Loucy (cell line): ENCODE results near the gene CREB1.

ENCODE experiments used
- H2AFZ ChIP-seq: fragments of 200-600 bp; sonication (generic); 2 replicates; pipeline ENCODE4 v1.6.0; 2016; ENCODE audit warnings: antibody characterized with exemption, mild to moderate bottlenecking, low read length, moderate library complexity
- H3F3A ChIP-seq: fragments of 200-600 bp; 2 replicates; pipeline ENCODE4 v1.6.0; 2016; ENCODE audit warnings: antibody characterized with exemption, low read depth, mild to moderate bottlenecking
- H3K27me3 ChIP-seq: fragments of 200-600 bp; sonication (generic); 2 replicates; pipeline ENCODE4 v1.6.1; 2014; ENCODE audit warnings: low read length, mild to moderate bottlenecking; ENCODE audit not compliant: insufficient read depth, poor library complexity, severe bottlenecking
- H3K36me3 ChIP-seq: fragments of 200-600 bp; sonication (generic); 2 replicates; pipeline ENCODE4 v1.6.1; 2016; ENCODE audit warnings: low read length; ENCODE audit not compliant: insufficient read depth
- H3K4me1 ChIP-seq: fragments of 200-600 bp; sonication (generic); 2 replicates; pipeline ENCODE4 v1.5.1; 2014; ENCODE audit warnings: low read length, mild to moderate bottlenecking; ENCODE audit not compliant: insufficient read depth, poor library complexity, severe bottlenecking
- H3K4me2 ChIP-seq: fragments of 200-600 bp; sonication (generic); 2 replicates; pipeline ENCODE4 v1.6.0; 2014; ENCODE audit warnings: antibody characterized with exemption, low read length, low read depth, mild to moderate bottlenecking; ENCODE audit not compliant: poor library complexity, severe bottlenecking
- H3K4me3 ChIP-seq: fragments of 200-600 bp; sonication (generic); 2 replicates; pipeline ENCODE4 v1.5.1; 2014; ENCODE audit warnings: low read length, mild to moderate bottlenecking, mixed read lengths; ENCODE audit not compliant: poor library complexity, severe bottlenecking
- H3K79me2 ChIP-seq: fragments of 200-600 bp; sonication (generic); 2 replicates; pipeline ENCODE4 v1.6.1; 2014; ENCODE audit warnings: low read length; ENCODE audit not compliant: insufficient read depth
- H3K9ac ChIP-seq: fragments of 200-600 bp; sonication (generic); 2 replicates; pipeline ENCODE4 v1.6.0; 2014; ENCODE audit warnings: mild to moderate bottlenecking, low read depth, low read length, moderate library complexity; ENCODE audit not compliant: poor library complexity, severe bottlenecking
- H3K9me2 ChIP-seq: fragments of 200-600 bp; sonication (generic); replicated peaks from 2 replicates; pipeline ENCODE4 v1.6.1; 2016; ENCODE audit warnings: low read depth, low read length, mixed read lengths
- H3K9me3 ChIP-seq: fragments of 200-600 bp; sonication (generic); 2 replicates; pipeline ENCODE4 v1.6.1; 2014; ENCODE audit warnings: mild to moderate bottlenecking, antibody characterized with exemption, low read length, low read depth; ENCODE audit not compliant: insufficient read depth
- H4K20me1 ChIP-seq: fragments of 200-600 bp; sonication (generic); 2 replicates; pipeline ENCODE4 v1.6.0; 2014; ENCODE audit warnings: antibody characterized with exemption, low read length, mild to moderate bottlenecking; ENCODE audit not compliant: insufficient read depth, poor library complexity, severe bottlenecking
- EZH2phosphoT487 ChIP-seq: fragments of 200-600 bp; IDR thresholded peaks from 2 replicates; pipeline ENCODE4 v1.6.1; 2018; ENCODE audit warnings: antibody characterized with exemption, mild to moderate bottlenecking, moderate library complexity, borderline replicate concordance
- TF ChIP-seq, protein P1 (sequence below): fragments of 200-600 bp; sonication (generic); conservative IDR thresholded peaks from 2 replicates; pipeline ENCODE4 v1.5.1; 2014; ENCODE audit warnings: mild to moderate bottlenecking, antibody characterized with exemption, low read length

CREB1 gene

DNA sequence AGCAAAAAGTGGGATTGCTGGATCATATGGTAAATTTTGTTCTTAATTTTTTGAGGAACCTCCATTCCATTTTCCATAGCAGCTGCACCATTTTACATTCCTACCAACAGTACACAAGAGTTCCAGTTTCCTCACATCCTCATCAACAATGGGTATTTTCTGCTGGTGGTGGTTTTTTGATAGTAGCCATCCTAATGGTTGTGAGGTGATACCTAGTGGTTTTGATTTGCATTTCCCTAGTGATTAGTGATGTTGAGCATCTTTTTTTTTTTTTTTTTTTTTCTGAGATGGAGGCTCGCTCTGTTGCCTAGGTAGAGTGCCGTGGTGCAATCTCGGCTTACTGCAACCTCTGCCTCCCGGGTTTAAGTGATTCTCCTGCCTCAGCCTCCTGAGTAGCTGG is 65.0 kb downstream of the CREB1 start:
- H3K36me3 ChIP-seq: peaks cover 73% of the 10 kb centered on the region
- no peak overlapping the region for H3K9ac ChIP-seq
- H3K4me3 ChIP-seq: no peak overlapping the region
- H2AFZ ChIP-seq: no peak overlapping the region
- H4K20me1 ChIP-seq: no peaks in the 10 kb centered on the region
- no peaks in the 10 kb centered on the region for H3K27me3 ChIP-seq
- TF ChIP-seq EZH2phosphoT487: no peak
- TF ChIP-seq, protein P1, sequence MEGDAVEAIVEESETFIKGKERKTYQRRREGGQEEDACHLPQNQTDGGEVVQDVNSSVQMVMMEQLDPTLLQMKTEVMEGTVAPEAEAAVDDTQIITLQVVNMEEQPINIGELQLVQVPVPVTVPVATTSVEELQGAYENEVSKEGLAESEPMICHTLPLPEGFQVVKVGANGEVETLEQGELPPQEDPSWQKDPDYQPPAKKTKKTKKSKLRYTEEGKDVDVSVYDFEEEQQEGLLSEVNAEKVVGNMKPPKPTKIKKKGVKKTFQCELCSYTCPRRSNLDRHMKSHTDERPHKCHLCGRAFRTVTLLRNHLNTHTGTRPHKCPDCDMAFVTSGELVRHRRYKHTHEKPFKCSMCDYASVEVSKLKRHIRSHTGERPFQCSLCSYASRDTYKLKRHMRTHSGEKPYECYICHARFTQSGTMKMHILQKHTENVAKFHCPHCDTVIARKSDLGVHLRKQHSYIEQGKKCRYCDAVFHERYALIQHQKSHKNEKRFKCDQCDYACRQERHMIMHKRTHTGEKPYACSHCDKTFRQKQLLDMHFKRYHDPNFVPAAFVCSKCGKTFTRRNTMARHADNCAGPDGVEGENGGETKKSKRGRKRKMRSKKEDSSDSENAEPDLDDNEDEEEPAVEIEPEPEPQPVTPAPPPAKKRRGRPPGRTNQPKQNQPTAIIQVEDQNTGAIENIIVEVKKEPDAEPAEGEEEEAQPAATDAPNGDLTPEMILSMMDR: no peak
- H3K4me1 ChIP-seq: no peaks in the 10 kb centered on the region
- no peak overlapping the region for H3K4me2 ChIP-seq
- no peaks in the 10 kb centered on the region for H3K9me2 ChIP-seq
- H3K9me3 ChIP-seq: peaks cover 15% of the 10 kb centered on the region; the same call in 1 of the 2 replicates
- no peaks in the 10 kb centered on the region for H3F3A ChIP-seq
- 0 out of 2 replicates have a peak, but pooled peaks cover 3% of the 10 kb centered on the region for H3K79me2 ChIP-seq

DNA sequence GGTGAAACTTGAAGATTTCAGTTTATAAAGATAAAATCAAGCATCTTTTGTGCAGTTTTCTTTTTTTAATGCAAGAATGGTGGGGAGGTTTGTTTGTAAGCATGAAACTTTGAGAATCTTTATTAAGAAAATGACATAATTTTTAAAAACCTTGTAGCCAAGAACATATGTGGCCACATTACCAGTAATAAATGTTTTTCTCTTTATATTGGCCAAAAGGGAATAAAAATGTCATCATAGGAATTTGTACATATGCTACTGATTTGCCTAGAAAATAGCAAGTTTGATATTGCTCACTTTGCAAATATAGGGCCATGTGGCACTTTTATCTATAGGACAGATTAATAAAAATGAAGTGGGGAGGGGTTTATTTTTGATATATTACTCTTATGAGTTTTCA is 69.9 kb downstream of the CREB1 start:
- Histone ChIP-seq H3K9ac (no peak overlapping the region), H3F3A (0 out of 2 replicates have a peak, but pooled peaks cover 3% of the 10 kb centered on the region), H3K27me3 (no peaks in the 10 kb centered on the region), H3K9me2 (no peaks in the 10 kb centered on the region), H3K9me3 (no peaks in the 10 kb centered on the region), H3K4me2 (no peak overlapping the region), H2AFZ (no peak overlapping the region), H4K20me1 (no peaks in the 10 kb centered on the region), H3K4me3 (no peak overlapping the region), H3K4me1 (no peaks in the 10 kb centered on the region), H3K36me3 (peaks cover 32% of the 10 kb centered on the region), H3K79me2 (0 out of 2 replicates have a peak, but pooled peaks cover 2% of the 10 kb centered on the region)
- TF ChIP-seq, protein P1: no peak
- TF ChIP-seq EZH2phosphoT487: no peak

DNA sequence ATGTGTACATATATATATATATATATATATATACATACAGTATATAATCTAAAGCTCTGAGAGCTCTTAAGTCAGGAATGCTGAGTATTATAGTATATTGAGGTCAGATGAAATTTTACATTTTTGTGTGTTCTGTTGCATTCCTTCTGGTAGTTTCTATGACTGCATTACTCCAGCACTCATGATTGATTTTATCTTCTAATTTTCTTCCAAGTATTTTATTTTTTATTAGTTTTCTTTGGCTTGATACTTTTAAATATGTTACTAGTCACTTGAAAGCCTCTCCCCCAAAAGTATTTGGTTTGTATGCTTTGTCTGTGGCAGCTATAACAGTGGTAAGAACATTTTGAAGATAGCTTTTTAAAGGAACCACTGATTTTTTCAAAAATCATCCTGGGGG is 70.5 kb downstream of the CREB1 start:
- Histone ChIP-seq H3K4me3 (no peak overlapping the region), H3K9ac (no peak overlapping the region), H3F3A (0 out of 2 replicates have a peak, but pooled peaks cover 3% of the 10 kb centered on the region), H3K9me2 (no peaks in the 10 kb centered on the region), H2AFZ (no peak overlapping the region), H4K20me1 (no peaks in the 10 kb centered on the region), H3K9me3 (no peaks in the 10 kb centered on the region), H3K36me3 (peaks cover 30% of the 10 kb centered on the region), H3K79me2 (no peaks in the 10 kb centered on the region), H3K4me1 (no peaks in the 10 kb centered on the region), H3K4me2 (no peak overlapping the region), H3K27me3 (no peaks in the 10 kb centered on the region)
- TF ChIP-seq, protein P1: no peak
- TF ChIP-seq EZH2phosphoT487: no peak
